HL-60/S4 (cell line): Measurements from ENCODE around the gene NONO.
"Not testable (repeated sequence)": the region's sequence is repeated elsewhere in the genome, so short reads cannot be mapped to it uniquely, and the experiment has no call there.

Source experiments
- in situ Hi-C: fragments of 300-500 bp; cut with MboI; formaldehyde crosslinking; loops from 2 replicates; pipeline ENCODE4 v1.14.3; 2022; ENCODE audit warnings: low sequenced_read_pairs

Gene NONO

GRCh38 chrX:71285929-71286328 lies 2.5 kb downstream of the NONO start:
- in situ Hi-C loops = no loop called here

GRCh38 chrX:71291381-71291780 lies 7.9 kb downstream of the NONO start:
- in situ Hi-C loops = no loop called here

GRCh38 chrX:71292669-71293365 lies 9.4 kb downstream of the NONO start:
- in situ Hi-C loops = no loop called here

GRCh38 chrX:71296806-71297205 lies 13.4 kb downstream of the NONO start:
- in situ Hi-C loops = no loop called here

GRCh38 chrX:71298119-71298518 lies 14.7 kb downstream of the NONO start:
- in situ Hi-C loops = no loop called here

GRCh38 chrX:71300064-71300463 lies 16.6 kb downstream of the NONO start:
- in situ Hi-C loops = not testable (repeated sequence)

- in situ Hi-C loops = not testable (repeated sequence)
Observed at GRCh38 chrX:71300495-71300894, 17.1 kb downstream of the NONO start.

- in situ Hi-C loops = no loop called here
Observed at GRCh38 chrX:71301195-71301924, 17.9 kb downstream of the NONO start, which contains the start of gene ITGB1BP2. ITGB1BP2 (plus strand) TSS chrX:71301750; CDS start chrX:71301807, 57 bp downstream.

- in situ Hi-C loops = no loop called here
Observed at GRCh38 chrX:71302461-71303213, 19.2 kb downstream of the NONO start.

GRCh38 chrX:71304561-71304960 lies 21.1 kb downstream of the NONO start:
- in situ Hi-C loops = no loop called here

GRCh38 chrX:71315917-71316316 lies 32.5 kb downstream of the NONO start:
- in situ Hi-C loops = no loop called here

GRCh38 chrX:71316959-71317358 lies 33.5 kb downstream of the NONO start:
- in situ Hi-C loops = not testable (repeated sequence)

GRCh38 chrX:71320126-71320525 lies 36.7 kb downstream of the NONO start:
- in situ Hi-C loops = no loop called here

GRCh38 chrX:71321731-71322130 lies 38.3 kb downstream of the NONO start:
- in situ Hi-C loops = no loop called here

GRCh38 chrX:71324452-71324851 lies 41.0 kb downstream of the NONO start:
- in situ Hi-C loops = not testable (repeated sequence)

- in situ Hi-C loops = no loop called here
Observed at GRCh38 chrX:71326394-71326793, 43.0 kb downstream of the NONO start.

GRCh38 chrX:71349151-71349665 lies 65.8 kb downstream of the NONO start:
- in situ Hi-C loops = not testable (repeated sequence)

GRCh38 chrX:71349867-71350266 lies 66.4 kb downstream of the NONO start:
- in situ Hi-C loops = not testable (repeated sequence)
